MM.1S (cell line): ENCODE measurements around the gene DAD1.

Experiments used
- EZH2phosphoT487 ChIP-seq: fragments of 300-600 bp; sonication (generic); IDR thresholded peaks from 2 replicates; pipeline ENCODE4 v1.6.1; 2018; ENCODE audit warnings: antibody characterized with exemption, low read length
- TF ChIP-seq, protein P1 (sequence below): fragments of 300-600 bp; sonication (generic); IDR thresholded peaks from 2 replicates; pipeline ENCODE4 v1.5.1; 2016; ENCODE audit warnings: antibody characterized with exemption, low read length, mixed read lengths

DNA sequence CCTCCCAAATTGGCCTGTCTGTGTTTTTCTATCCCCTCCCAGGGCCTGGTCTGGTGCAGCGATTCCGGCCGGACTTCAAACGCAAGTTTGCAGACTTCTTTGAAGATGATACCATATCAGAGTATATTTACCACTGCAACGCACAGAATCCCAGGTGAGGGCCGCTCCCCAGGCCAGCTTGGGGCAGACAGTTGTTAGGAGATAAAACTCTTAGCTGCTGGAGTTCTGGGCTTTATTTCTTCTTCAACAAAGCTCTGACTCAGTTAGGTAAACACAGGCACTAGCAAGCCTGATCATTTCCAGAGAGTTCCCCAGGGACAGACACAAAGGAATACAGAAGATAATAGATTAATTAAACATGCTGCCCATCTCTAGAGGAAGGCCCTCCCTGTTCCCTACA lies 17.4 kb upstream of the DAD1 start:
- TF ChIP-seq, protein P1, sequence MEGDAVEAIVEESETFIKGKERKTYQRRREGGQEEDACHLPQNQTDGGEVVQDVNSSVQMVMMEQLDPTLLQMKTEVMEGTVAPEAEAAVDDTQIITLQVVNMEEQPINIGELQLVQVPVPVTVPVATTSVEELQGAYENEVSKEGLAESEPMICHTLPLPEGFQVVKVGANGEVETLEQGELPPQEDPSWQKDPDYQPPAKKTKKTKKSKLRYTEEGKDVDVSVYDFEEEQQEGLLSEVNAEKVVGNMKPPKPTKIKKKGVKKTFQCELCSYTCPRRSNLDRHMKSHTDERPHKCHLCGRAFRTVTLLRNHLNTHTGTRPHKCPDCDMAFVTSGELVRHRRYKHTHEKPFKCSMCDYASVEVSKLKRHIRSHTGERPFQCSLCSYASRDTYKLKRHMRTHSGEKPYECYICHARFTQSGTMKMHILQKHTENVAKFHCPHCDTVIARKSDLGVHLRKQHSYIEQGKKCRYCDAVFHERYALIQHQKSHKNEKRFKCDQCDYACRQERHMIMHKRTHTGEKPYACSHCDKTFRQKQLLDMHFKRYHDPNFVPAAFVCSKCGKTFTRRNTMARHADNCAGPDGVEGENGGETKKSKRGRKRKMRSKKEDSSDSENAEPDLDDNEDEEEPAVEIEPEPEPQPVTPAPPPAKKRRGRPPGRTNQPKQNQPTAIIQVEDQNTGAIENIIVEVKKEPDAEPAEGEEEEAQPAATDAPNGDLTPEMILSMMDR, result no peak
- TF ChIP-seq EZH2phosphoT487, result no peak
